Astrocyte of the spinal cord (primary cell): ENCODE measurements around the gene PTRH1.

Experiments
- DNase-seq: peaks from one replicate; pipeline ENCODE4 v3.0.0; 2011; ENCODE audit warnings: low read depth, low spot score
- H3K4me3 ChIP-seq: 2 replicates; pipeline ENCODE4 v1.5.1; 2011; ENCODE audit warnings: low read depth, mild to moderate bottlenecking, low read length, moderate library complexity
- CTCF ChIP-seq: IDR thresholded peaks from 2 replicates; pipeline ENCODE4 v1.5.1; 2012; ENCODE audit warnings: low read depth, mild to moderate bottlenecking, low read length, inconsistent platforms
- in situ Hi-C: cut with HindIII; loops from 2 replicates; pipeline ENCODE4 v1.10.0; 2017; ENCODE audit warnings: low sequenced_read_pairs

PTRH1 gene

GRCh38 chr9:127683723-127684122 lies 31.7 kb downstream of the PTRH1 start:
- no peak for TF ChIP-seq CTCF
- in situ Hi-C loops = no loop called here
- DNase-seq = peak; percentile 35
- no peak overlapping the region for H3K4me3 ChIP-seq

- no peak for TF ChIP-seq CTCF
Measured at GRCh38 chr9:127682351-127683136, 32.9 kb downstream of the PTRH1 start.

GRCh38 chr9:127680846-127681245 lies 34.6 kb downstream of the PTRH1 start:
- H3K4me3 ChIP-seq = no peak overlapping the region
- DNase-seq = no peak
- in situ Hi-C loops = no loop called here
- no peak for TF ChIP-seq CTCF

More at GRCh38 chr9:127682351-127683136, 32.9 kb downstream of the PTRH1 start:
- in situ Hi-C loops = no loop called here
- H3K4me3 ChIP-seq = no peak overlapping the region
- DNase-seq = no peak

- H3K4me3 ChIP-seq = no peak overlapping the region
- in situ Hi-C loops = no loop called here
- DNase-seq = no peak
- no peak for TF ChIP-seq CTCF
Measured at GRCh38 chr9:127680226-127680625, 35.2 kb downstream of the PTRH1 start.

GRCh38 chr9:127679506-127679905 lies 36.0 kb downstream of the PTRH1 start:
- no peak overlapping the region for H3K4me3 ChIP-seq
- DNase-seq = no peak
- in situ Hi-C loops = no loop called here
- no peak for TF ChIP-seq CTCF

GRCh38 chr9:127676638-127677037 lies 38.8 kb downstream of the PTRH1 start:
- no peak overlapping the region for H3K4me3 ChIP-seq
- in situ Hi-C loops = no loop called here
- no peak for DNase-seq
- TF ChIP-seq CTCF = no peak
